Mesendoderm (in vitro differentiated cells): ENCODE results near the gene CC2D1A.
"Not testable (repeated sequence)": the region's sequence is repeated elsewhere in the genome, so short reads cannot be mapped to it uniquely, and the experiment has no call there.

Source experiments
- DNase-seq: peaks from one replicate; pipeline ENCODE4 v3.0.0; 2013
- H2AK5ac ChIP-seq: 2 replicates; pipeline ENCODE4 v1.6.1; 2013; ENCODE audit warnings: low read length, inconsistent platforms
- H2BK120ac ChIP-seq: 2 replicates; pipeline ENCODE4 v1.6.1; 2013; ENCODE audit warnings: low read depth, mild to moderate bottlenecking, low read length, moderate library complexity, mixed read lengths
- H2BK15ac ChIP-seq: replicated peaks from 2 replicates; pipeline ENCODE4 v1.6.1; 2013; ENCODE audit warnings: low read depth, mild to moderate bottlenecking, moderate library complexity
- H2BK5ac ChIP-seq: 2 replicates; pipeline ENCODE4 v1.6.1; 2013; ENCODE audit warnings: low read length, inconsistent platforms
- H3K18ac ChIP-seq: 2 replicates; pipeline ENCODE4 v1.6.1; 2013; ENCODE audit warnings: mild to moderate bottlenecking, low read length, mixed read lengths
- H3K23ac ChIP-seq: one replicate; pipeline ENCODE4 v1.6.1; 2013; ENCODE audit warnings: low read length
- H3K27ac ChIP-seq: 2 replicates; pipeline ENCODE4 v1.5.1; 2013; ENCODE audit warnings: low read depth, mild to moderate bottlenecking, inconsistent platforms, low read length, moderate library complexity
- H3K27me3 ChIP-seq: 2 replicates; pipeline ENCODE4 v1.6.1; 2013; ENCODE audit warnings: low read length, control low read depth, mild to moderate bottlenecking, inconsistent platforms; ENCODE audit not compliant: insufficient read depth, poor library complexity
- H3K36me3 ChIP-seq: 2 replicates; pipeline ENCODE4 v1.6.1; 2013; ENCODE audit warnings: low read length, inconsistent platforms; ENCODE audit not compliant: control insufficient read depth, insufficient read depth
- H3K4ac ChIP-seq: one replicate; pipeline ENCODE4 v1.6.1; 2013; ENCODE audit warnings: low read depth, mild to moderate bottlenecking, low read length, moderate library complexity
- H3K4me1 ChIP-seq: 2 replicates; pipeline ENCODE4 v1.6.1; 2013; ENCODE audit warnings: low read depth, low read length, inconsistent platforms; ENCODE audit not compliant: control insufficient read depth
- H3K4me2 ChIP-seq: 2 replicates; pipeline ENCODE4 v1.6.1; 2013; ENCODE audit warnings: low read length
- H3K4me3 ChIP-seq: 2 replicates; pipeline ENCODE4 v1.5.1; 2013; ENCODE audit warnings: mild to moderate bottlenecking, low read length
- H3K56ac ChIP-seq: one replicate; pipeline ENCODE4 v1.6.1; 2013; ENCODE audit warnings: low read length
- H3K79me1 ChIP-seq: 2 replicates; pipeline ENCODE4 v1.6.1; 2013; ENCODE audit warnings: low read length, inconsistent platforms
- H3K79me2 ChIP-seq: 2 replicates; pipeline ENCODE4 v1.6.1; 2013; ENCODE audit warnings: mild to moderate bottlenecking, low read length; ENCODE audit not compliant: control insufficient read depth, insufficient read depth
- H3K9ac ChIP-seq: 2 replicates; pipeline ENCODE4 v1.6.1; 2013; ENCODE audit warnings: low read length, inconsistent platforms
- H4K5ac ChIP-seq: one replicate; pipeline ENCODE4 v1.6.1; 2013; ENCODE audit warnings: low read length
- H4K8ac ChIP-seq: one replicate; pipeline ENCODE4 v1.6.1; 2013; ENCODE audit warnings: low read depth, mild to moderate bottlenecking, control low read depth, low read length, moderate library complexity
- WGBS: extraction: QIAGEN DNeasy Blood & Tissue Kit; methylation state at CpG from one replicate; pipeline ENCODE4 v1.1.7; 2013; ENCODE audit warnings: low lambda C conversion rate, missing lambda C conversion rate; ENCODE audit not compliant: insufficient coverage; ENCODE audit errors: extremely low coverage; 5-methylcytosine and 5-hydroxymethylcytosine counted together

CC2D1A gene

GRCh38 chr19:13967206-13967605 is 61.2 kb downstream of the CC2D1A start:
- not testable (repeated sequence) for H4K8ac ChIP-seq, H3K36me3 ChIP-seq, H3K9ac ChIP-seq, H3K4ac ChIP-seq, H3K18ac ChIP-seq, H4K5ac ChIP-seq, H3K4me3 ChIP-seq, H3K4me2 ChIP-seq, H3K56ac ChIP-seq, H2BK5ac ChIP-seq, H3K27ac ChIP-seq, DNase-seq, H3K79me2 ChIP-seq, H3K23ac ChIP-seq, H2AK5ac ChIP-seq, H3K4me1 ChIP-seq, H3K79me1 ChIP-seq, H2BK15ac ChIP-seq, H3K27me3 ChIP-seq, H2BK120ac ChIP-seq
- no CpG with 5 or more reads among the region's 8 CpGs for WGBS

GRCh38 chr19:13968383-13968935 is 62.5 kb downstream of the CC2D1A start:
- H4K8ac ChIP-seq: no peak overlapping the region
- no peak overlapping the region for H3K4ac ChIP-seq
- no peak overlapping the region for H4K5ac ChIP-seq
- H2BK15ac ChIP-seq: no peak overlapping the region
- no peak overlapping the region for H3K4me3 ChIP-seq
- H3K4me2 ChIP-seq: no peak overlapping the region
- no peak overlapping the region for H2AK5ac ChIP-seq
- no peak overlapping the region for H3K27ac ChIP-seq
- H2BK5ac ChIP-seq: no peak overlapping the region
- peaks cover 6% of the 10 kb centered on the region for H3K36me3 ChIP-seq
- no peaks in the 10 kb centered on the region for H3K4me1 ChIP-seq
- no peak overlapping the region for H2BK120ac ChIP-seq
- no peak for DNase-seq
- H3K79me1 ChIP-seq: no peaks in the 10 kb centered on the region
- no peak overlapping the region for H3K9ac ChIP-seq
- H3K56ac ChIP-seq: no peak overlapping the region
- H3K79me2 ChIP-seq: no peaks in the 10 kb centered on the region
- H3K18ac ChIP-seq: no peak overlapping the region
- H3K23ac ChIP-seq: no peak overlapping the region
- H3K27me3 ChIP-seq: no peaks in the 10 kb centered on the region
- no CpG with 5 or more reads among the region's 22 CpGs for WGBS

DNA sequence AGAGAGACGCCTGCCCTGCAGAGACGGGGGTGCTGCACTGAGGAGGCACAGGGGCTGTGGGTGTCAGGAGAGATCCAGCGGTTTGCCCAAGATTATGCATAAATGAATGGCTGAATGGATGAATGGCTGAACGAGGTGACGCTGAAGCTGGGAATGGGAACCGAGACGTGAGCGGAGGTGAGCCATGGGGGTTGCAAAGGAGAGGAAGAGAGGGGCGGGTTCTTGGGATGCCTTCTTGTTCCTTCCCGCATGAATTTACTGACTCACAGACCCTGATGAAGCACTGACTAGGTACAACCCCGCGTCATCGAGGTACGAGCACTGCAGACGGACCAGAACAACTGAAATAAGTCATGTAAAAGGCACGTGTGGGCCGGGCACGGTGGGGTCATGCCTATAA is 63.0 kb downstream of the CC2D1A start:
- Histone ChIP-seq H2BK120ac (no peak overlapping the region), H4K8ac (no peak overlapping the region), H3K4me1 (no peaks in the 10 kb centered on the region), H3K9ac (no peak overlapping the region), H3K27ac (no peak overlapping the region), H3K4ac (no peak overlapping the region), H3K4me3 (no peak overlapping the region), H4K5ac (no peak overlapping the region), H3K79me2 (no peaks in the 10 kb centered on the region), H2BK15ac (no peak overlapping the region), H3K18ac (no peak overlapping the region), H2BK5ac (no peak overlapping the region), H2AK5ac (no peak overlapping the region), H3K23ac (no peak overlapping the region), H3K27me3 (no peaks in the 10 kb centered on the region), H3K56ac (no peak overlapping the region), H3K79me1 (no peaks in the 10 kb centered on the region), H3K36me3 (peaks cover 6% of the 10 kb centered on the region), H3K4me2 (no peak overlapping the region)
- WGBS: no CpG with 5 or more reads among the region's 18 CpGs
- DNase-seq: no peak

DNA sequence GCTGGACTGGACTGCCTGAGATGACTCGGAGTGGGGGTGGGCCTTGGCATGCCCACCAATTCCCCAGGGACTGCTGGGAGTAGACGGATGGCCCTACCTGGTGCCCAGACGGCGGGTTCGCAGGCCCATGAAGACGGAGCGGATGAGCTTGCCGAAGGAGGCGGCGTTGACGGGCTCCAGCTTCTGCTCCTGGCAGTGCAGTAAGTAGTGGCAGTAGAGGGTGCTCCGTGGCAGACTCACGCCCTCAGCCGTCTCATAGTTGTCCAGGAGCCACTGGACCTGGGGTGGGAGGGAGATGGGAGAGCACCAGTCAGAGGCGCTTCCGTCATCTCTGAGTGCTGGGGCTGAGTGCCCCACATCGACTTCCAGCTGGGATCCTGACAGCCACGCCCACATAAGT is 63.9 kb downstream of the CC2D1A start:
- no peak overlapping the region for H4K5ac ChIP-seq
- H2BK5ac ChIP-seq: no peak overlapping the region
- H3K79me2 ChIP-seq: no peaks in the 10 kb centered on the region
- no peak overlapping the region for H4K8ac ChIP-seq
- H3K79me1 ChIP-seq: no peaks in the 10 kb centered on the region
- no peak for DNase-seq
- H3K36me3 ChIP-seq: peaks cover 6% of the 10 kb centered on the region
- no peak overlapping the region for H3K9ac ChIP-seq
- H3K4ac ChIP-seq: no peak overlapping the region
- no CpG with 5 or more reads among the region's 18 CpGs for WGBS
- no peak overlapping the region for H3K56ac ChIP-seq
- H3K27ac ChIP-seq: no peak overlapping the region
- H3K4me1 ChIP-seq: no peaks in the 10 kb centered on the region
- H2BK120ac ChIP-seq: no peak overlapping the region
- no peak overlapping the region for H3K4me3 ChIP-seq
- H3K18ac ChIP-seq: no peak overlapping the region
- H3K4me2 ChIP-seq: no peak overlapping the region
- no peaks in the 10 kb centered on the region for H3K27me3 ChIP-seq
- H2AK5ac ChIP-seq: no peak overlapping the region
- H2BK15ac ChIP-seq: no peak overlapping the region
- no peak overlapping the region for H3K23ac ChIP-seq

DNA sequence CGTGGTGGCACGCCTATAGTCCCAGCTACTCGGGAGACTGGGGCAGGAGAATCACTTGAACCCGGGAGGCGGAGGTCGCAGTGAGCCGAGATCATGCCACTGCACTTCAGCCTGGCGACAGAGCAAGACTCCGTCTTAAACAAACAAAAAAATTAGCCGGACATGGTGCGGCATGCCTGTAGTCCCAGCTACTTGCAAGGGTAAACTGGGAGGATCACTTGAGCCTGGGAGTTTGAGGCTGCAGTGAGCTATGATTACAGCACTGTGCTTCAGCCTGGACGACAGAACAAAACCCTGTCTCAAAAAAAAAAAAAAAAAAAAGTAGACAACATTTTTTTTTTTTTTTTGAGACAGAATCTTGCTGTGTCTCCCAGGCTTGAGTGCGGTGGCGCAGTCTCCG is 65.9 kb downstream of the CC2D1A start:
- not testable (repeated sequence) for H3K4ac ChIP-seq, H3K18ac ChIP-seq, H3K79me1 ChIP-seq, H2BK5ac ChIP-seq, H3K4me1 ChIP-seq, H3K27ac ChIP-seq, H3K27me3 ChIP-seq, H3K56ac ChIP-seq, H2AK5ac ChIP-seq, H3K9ac ChIP-seq, H3K79me2 ChIP-seq, H3K23ac ChIP-seq, H3K4me3 ChIP-seq, H3K36me3 ChIP-seq, DNase-seq, H2BK15ac ChIP-seq, H4K8ac ChIP-seq, H2BK120ac ChIP-seq, H3K4me2 ChIP-seq, H4K5ac ChIP-seq
- WGBS: no CpG with 5 or more reads among the region's 15 CpGs

- DNase-seq: no peak
- Histone ChIP-seq H4K8ac (no peak overlapping the region), H3K79me2 (no peaks in the 10 kb centered on the region), H3K27me3 (no peaks in the 10 kb centered on the region), H3K4me3 (no peak overlapping the region), H3K79me1 (no peaks in the 10 kb centered on the region), H2BK120ac (no peak overlapping the region), H2AK5ac (no peak overlapping the region), H3K4me2 (no peak overlapping the region), H3K23ac (no peak overlapping the region), H3K4ac (no peak overlapping the region), H2BK15ac (no peak overlapping the region), H2BK5ac (no peak overlapping the region), H3K56ac (no peak overlapping the region), H4K5ac (no peak overlapping the region), H3K27ac (no peak overlapping the region), H3K4me1 (no peaks in the 10 kb centered on the region), H3K9ac (no peak overlapping the region), H3K18ac (no peak overlapping the region), H3K36me3 (peaks cover 4% of the 10 kb centered on the region)
- no CpG with 5 or more reads among the region's 37 CpGs for WGBS
Measured at GRCh38 chr19:13972368-13973155, 66.6 kb downstream of the CC2D1A start.
